HG02970 (cell line): ENCODE measurements around the gene BIVM.
"Not testable (repeated sequence)": the region's sequence is repeated elsewhere in the genome, so short reads cannot be mapped to it uniquely, and the experiment has no call there.

Source experiments
- ATAC-seq: cut with Tn5 transposase; IDR thresholded peaks from one replicate; pipeline ENCODE4 v1.9.1; 2021; ENCODE audit warnings: mild to moderate bottlenecking, moderate library complexity, moderate number of reproducible peaks; ENCODE audit not compliant: unreplicated experiment, low FRiP score

Gene BIVM, protein sequence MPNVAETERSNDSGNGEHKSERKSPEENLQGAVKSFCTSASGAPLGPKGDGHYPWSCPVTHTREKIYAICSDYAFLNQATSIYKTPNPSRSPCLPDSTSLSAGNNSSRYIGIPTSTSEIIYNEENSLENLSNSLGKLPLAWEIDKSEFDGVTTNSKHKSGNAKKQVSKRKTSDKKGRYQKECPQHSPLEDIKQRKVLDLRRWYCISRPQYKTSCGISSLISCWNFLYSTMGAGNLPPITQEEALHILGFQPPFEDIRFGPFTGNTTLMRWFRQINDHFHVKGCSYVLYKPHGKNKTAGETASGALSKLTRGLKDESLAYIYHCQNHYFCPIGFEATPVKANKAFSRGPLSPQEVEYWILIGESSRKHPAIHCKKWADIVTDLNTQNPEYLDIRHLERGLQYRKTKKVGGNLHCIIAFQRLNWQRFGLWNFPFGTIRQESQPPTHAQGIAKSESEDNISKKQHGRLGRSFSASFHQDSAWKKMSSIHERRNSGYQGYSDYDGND

DNA sequence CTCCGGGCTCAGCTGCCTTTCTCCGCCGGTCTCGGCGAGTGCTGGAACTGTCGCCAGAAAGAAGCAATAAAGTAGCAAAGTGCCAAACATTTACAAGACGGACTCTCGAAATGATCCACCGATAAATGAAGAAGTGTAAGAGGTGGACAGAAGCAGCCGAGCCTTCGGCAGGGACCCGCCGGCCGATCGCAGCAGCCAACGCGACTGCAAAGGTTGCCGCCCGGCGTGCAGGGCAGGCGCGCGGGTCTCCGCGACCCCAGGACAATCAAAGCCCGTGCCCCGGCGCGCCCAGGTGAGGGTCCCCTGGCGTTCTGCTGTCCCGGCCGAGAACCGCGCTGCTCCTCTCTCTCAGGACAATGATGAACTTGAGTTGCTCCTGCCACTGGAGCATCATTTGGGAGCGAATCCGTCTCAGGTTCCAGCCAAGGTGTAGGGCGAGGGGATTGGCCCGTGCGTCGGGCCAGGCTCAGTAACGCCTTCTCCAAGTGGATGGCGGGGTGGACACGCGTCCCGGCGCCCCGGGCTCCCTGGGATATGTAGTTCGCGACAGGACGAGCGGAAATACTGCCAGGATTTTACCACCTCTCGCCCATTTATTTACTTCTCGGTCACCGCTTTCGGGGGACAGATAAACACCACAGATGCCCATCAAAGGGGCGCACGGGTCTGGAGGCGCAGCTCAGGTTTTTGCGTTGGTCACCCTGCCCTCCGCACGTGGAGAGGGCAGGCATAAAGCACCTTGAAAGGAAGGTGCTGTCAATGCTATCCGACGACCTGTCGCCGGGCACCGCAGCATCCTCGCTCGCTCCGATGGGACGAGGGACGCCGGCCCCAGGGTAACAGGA, at the start of gene BIVM, which contains the start of gene POGLUT2:
TSS of gene BIVM (plus strand) at position 539 of the 845 bp plus-strand sequence. CDS start 8,149 bp downstream, outside the sequence.
TSS of gene POGLUT2 (minus strand) at position 396 of the 845 bp plus-strand sequence. CDS start at position 90, 306 bp downstream.
- peak; percentile 81 for ATAC-seq

DNA sequence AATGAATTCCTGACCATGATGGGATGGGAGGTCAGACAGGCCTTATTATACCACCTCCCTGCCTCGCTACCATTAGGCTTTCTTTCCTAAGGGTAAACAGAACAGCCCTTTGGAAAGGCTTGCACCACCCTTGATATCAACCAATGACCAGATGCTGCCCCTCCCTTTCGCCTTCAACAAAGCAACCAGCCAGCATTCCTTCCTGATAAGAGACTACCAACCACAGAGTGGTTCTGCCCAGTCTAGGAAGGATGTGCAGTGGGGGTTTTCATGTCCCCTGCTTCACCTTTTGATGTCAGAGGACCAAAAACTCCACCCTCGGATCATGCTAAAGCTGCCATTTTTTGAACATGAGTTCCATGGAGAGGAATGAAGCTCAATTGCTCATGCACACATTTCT, 47.0 kb upstream of the BIVM start:
- no peak for ATAC-seq

DNA sequence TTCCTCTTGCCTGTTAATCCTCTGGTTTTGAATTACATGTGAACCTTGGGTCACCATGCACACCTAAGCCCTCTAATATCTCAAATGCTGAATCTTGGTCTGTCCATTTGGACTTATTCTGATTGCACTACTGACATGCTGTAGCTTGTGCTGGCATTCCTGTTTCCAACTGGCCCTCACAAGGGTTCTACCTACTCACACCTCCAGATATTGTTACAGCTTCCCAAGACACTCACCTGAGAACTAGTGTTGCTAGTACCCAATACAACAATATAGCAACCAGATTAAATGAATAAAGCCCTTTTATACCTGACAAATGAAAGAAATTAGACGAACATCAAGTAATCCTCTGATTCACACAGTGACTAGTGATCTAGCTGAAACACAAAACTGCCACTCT, 41.9 kb upstream of the BIVM start:
- no peak for ATAC-seq

DNA sequence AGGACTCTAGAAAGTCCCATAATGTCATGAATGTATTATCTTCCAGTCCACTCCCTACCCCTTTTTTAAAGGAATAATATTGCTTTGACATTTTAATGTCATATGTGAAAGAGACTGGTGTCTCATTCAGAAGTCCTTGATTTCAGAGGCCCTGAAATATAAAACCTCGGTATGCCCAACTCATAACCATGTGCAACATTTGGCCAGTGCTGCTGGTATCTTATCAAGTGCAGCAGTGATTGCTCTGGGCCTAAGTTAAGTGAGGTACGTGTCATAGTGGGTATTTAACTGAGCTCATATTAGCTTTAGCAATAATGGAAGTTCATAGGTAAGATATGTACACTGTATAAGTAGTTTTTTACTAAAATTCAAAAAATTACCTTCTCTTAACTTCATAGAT, 40.1 kb upstream of the BIVM start:
- ATAC-seq, result no peak

DNA sequence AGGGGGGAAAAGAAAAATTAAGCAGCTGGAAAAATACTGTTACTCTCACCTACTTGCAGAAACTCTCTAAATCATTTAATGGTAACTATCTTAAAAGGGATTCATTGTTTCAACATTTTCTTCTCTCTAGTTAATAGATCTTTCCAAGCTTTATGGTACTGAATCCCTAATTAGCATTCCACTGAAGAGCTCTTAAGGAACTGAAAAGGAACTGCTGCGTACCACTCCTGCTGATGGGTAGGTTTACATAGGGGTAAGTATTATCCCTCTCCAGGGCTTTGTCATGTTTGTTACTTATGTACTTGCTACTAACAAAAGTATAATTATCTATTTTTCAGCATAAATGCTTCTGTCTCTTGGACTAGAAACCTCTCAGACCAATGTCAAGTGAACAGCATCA, 37.8 kb upstream of the BIVM start:
- no peak for ATAC-seq

DNA sequence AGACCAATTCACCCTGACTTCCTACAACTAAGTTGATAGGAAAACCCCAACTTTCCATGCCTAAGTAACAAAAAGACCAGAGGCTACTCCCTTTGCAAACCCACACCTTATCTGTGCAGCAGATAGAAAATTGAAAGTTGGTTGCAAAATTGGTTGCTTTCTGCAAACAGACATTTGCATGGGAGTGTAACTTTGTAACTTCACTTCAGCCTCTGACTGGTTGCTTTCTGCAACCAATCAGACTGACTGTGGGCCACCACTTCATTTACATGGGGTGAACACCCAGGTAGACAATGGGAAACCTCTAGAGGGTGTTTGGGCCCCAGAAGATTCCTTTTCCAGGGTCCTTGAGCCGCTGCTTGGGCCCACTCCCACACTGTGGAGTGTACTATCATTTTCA, 35.2 kb upstream of the BIVM start:
- ATAC-seq, result no peak

DNA sequence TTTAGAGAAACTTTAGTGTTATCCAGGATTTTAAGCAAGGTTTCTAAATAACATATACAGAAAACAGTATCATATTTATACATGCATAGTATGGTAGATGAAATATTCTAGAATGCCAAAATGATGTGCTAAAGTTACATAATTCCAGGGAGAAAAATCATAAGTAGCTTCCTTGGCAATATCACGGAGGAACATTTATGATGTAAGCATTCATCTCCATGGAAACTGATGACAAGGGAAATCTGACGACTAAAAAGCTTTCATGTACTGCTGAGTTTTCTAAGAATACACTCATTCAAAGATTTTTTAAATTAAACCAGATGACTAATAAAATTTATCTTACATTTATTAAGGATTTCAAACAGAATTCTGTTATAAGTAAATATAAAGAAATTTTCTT, 30.0 kb upstream of the BIVM start:
- ATAC-seq, result no peak

DNA sequence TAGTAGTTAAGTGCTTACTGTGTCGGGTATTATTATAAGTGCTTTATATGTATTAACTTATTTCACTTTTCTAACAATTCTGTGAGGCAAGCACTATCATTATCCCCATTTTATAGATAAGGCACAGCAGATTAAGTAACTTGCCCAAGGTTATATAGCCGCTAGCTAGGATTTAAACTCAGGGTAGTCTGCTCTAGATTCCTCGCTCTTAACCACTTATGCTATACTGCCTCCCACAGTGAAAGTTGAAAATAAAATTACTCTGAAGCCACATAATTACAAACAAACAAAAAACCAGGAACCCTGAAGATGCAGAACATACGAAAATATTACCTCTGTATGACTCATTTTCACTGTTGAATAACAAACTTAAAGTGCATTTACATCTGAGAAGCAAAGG, 29.2 kb upstream of the BIVM start:
- ATAC-seq, result no peak

DNA sequence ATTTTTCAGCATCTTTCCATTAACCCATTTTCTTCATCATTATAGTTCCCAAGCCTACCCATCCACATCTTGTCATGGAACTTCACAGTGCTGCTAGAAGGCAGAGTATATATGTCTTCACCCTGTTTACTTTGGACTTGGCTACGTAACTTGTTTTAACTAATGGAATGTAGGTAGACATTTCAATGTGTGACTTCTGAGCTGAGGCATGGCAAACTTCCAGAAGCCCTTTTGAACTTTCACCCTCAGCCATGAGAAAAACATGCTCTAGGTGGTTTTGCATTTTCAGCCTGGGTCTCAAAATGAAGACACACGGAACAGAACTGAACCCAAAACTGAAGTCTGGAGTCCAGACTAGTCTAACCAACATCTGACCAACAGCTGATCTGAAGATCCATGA, 28.5 kb upstream of the BIVM start:
- no peak for ATAC-seq

DNA sequence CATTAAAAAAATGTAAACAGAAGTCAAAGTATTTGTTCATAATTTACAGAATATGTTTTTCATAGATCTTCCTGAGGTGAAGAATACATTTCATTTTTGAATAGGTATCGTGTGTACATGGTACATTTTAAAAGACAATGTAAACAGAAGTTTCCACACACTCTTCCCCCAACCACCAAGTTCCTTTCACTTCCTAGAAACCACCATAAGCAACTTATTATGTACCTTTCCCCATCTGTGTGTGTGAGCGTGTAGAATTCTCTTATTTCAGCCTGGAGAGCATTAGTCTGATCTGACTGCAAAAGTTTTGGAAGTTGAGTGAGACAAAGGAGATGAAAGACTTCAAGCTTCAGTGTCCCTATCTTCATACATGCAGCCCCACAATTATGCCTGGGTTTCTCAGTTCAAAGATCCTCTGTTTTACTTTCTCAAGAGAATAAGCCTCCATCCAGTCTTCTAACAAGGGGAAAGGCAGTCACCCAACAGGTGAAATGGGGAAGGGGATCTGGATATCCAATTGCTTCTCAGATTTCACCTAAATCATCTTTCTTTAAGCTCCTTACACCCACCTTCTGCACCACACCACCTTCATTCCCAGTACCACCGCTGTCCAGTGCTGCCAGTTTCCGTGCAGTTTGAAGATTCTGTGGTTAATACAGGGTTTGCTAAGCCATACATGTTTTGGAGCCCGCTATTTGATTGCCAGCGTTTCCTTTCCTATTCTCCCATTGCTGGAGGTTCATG, 27.4 kb upstream of the BIVM start:
- no peak for ATAC-seq

DNA sequence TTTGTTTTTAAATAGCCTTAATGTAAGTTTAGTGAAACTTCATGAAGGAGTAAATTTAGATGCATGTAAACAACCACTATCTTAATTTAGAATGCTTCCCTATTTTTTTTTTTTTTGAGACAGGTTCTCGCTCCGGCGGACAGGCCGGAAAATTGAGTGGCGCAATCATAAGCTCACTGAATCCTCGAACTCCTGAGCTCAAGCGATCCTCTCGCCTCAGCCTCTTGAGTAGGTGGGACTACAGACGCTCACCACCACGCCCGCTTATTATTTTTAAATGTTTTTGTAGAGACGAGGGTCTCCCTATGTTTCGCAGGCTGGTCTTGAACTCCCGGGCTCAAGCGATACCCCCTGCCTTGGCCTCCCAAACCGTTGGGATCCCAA, 26.9 kb upstream of the BIVM start:
- ATAC-seq, result no peak

DNA sequence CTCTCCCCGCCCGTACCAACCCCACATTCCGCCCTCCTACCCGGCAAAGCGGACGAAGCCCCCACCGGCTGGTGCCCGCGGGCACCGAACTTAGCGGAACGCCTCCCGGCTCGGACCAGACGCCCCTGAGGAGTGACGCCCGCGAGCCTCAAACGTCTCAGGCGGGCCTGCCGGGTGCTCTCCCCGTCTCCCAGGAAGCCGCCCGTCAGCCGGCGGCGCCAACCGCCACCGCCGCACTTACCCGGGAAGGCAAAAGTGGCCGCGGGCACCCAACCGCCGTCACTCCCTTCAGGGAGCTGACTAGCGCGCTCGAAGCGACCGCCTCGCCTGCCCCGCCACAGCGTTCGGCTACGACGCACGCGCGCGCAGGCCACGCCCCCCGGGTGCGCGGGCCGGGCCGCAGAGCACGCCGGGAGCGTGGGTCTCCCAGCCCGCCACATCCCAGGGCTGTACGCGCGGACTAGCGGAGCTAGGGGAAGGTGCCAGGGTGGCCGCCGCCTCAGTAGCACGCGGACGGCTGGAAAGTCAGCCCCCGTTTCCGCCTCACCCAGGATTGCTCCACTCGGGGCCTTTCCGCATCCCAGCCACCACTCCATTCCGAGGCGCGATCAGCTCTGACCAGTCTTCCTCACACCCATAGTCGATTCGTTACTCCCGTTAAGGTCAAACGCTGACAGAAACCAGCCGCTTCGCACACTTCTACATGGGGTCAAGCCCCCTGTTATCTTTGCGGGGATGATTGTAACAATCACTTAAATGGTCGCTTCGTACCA, 25.3 kb upstream of the BIVM start, which contains the start of gene TEX30:
TSS of gene TEX30 (minus strand) at position 346 of the 773 bp plus-strand sequence. CDS start 3,760 bp downstream, outside the sequence.
- ATAC-seq, result peak; percentile 95

DNA sequence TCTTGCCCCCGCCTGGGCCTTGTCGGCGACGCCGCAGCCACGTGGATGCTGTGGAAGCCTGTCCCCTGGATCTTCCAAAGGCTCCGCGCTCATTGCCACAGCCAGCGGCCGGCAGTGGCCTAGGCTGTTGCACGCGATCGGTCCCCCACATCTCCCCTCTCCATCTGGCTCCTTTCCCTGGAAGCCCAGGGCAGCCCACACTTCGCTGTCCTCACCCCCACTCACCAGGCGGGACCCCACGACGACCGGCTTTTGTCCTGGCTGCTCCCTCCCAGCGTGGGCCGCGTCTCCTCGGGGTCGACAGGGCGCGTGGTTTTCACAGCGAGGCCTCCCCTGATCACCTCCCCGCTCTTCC, 24.7 kb upstream of the BIVM start:
- no peak for ATAC-seq

DNA sequence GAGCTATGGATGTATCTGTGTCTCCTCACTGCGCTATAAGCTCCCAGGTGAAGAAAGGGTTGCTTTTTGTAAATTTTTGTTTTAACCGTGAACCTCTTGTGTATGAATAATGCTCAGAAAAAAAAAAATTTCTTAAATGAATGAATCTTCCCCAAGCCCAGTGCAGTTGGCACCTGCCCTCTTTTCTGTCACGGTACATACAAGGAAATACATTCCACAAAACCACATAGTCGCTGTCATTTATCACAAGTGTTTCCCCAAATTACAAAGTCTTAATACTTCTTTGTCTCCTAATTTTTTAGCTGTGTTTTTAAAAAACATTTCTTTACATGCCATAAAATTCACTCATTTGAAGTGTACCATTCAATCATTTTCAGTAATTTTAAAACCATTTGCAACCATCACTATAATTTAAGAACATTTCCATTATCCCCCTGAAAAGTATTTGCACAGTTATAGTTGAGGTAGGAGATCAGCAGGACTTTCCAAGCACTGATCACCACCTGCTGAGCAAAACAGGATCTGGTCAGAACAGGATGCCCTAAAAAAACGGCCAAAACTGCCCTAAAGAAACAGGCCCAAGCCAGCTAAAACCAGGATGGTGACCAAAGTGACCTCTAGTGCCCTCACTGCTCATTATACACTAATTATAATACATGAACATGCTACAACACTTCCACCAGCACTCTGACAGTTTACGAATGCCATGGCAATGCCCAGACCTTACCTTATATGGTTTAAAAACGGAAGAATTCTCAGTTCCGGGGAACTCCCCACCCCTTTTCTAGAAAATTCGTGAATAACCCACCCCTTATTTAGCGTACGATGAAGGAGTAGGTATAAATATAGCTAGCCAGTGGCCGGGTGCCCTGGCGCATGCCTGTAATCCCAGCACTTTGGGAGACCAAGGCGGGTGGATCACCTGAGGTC, 24.1 kb upstream of the BIVM start:
- no peak for ATAC-seq

DNA sequence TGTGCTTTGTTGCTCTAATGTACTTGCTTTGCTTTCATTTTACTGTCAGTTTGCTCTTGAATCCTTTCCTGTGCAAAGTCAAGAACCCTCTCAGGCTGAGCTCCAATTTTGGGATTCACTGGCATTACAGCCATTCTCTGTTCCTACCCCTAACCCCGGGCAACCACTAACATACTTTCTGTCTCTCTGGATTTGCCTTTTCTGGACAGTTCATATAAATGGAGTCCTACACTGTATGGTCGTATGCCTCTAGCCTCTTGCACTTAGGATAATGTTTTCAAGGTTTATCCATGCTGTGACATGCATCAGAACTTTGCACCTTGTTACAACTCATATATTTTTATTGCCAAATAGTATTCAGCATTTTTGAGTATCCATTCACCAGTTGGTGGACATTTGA, 22.6 kb upstream of the BIVM start:
- no peak for ATAC-seq

DNA sequence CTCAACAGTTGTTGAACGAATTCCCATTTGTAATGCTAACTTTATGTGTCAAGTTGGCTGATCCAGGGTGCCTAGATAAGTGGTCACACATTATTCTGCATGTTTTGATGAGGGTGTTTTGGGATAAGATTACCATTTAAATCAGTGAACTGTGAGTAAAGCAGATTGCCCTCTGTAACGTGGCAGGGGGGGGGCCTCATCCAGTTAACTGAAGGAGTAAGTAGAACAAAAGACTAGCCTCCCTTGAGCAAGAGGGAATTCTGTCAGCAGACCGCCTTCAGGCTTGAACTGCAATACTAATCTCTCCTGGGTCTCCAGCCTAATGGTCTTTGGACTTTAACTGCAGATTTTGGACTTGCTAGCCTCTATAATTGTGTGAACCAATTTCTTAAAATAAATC, 21.2 kb upstream of the BIVM start:
- ATAC-seq, result no peak

DNA sequence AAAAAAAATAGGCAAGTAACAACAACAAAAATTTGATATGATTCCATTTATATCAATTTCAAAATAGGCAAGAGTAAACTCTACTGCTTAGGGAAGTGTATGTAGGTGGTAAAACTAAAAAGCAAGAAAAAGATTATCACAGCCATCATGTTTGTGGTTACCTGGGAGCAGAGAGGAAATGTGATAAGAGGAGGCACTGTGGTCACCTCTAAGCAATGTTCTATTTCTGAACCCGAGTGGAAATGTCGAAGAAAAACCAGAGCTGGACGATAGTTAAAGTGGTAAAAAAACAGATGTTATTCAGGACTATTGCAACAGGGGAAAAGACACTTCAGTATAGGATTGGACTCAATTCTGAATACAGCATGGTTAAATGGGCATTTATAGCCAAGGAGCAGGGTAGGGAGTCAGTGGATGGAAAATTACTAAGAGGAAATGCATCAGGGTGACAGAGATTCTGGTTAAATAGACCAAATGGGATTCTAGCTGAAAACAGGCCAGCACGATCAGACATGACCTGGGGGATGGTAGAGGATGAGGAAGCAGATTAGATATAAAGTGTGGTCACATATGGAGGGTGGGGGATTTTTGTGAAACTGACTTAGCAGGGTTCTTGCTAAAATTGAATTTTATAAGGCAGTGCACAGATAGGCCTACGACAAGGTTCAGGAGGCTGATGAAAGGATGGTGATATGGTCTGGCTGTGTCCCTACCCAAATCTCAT, 19.3 kb upstream of the BIVM start:
- no peak for ATAC-seq

DNA sequence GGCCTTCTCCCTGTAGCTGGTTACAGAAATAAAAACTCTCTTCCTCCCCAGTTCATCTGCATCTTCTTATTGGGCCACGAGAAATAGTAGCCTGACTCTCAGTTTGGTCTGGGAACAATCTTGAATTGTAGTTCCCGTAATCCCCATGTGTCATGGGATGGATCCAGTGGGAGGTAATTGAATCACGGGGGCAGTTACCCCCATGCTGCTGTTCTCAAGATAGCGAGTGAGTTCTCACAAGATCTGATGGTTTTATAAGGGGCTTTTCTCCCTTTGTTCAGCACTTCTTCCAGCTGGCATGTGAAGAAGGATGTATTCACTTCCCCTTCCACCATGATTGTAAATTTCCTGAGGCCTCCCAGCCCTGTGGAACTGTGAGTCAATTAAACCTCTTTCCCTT, 18.3 kb upstream of the BIVM start:
- ATAC-seq, result not testable (repeated sequence)
